Suppressor macrophage treated with lipopolysaccharide for 4 hours (primary cell): Measurements from ENCODE around the gene GRPEL2.

ENCODE experiments used
- DNase-seq: peaks from one replicate; pipeline ENCODE4 v3.0.0-alpha.2; 2020

The GRPEL2 gene

GRCh38 chr5:149320791-149321330, 24.4 kb upstream of the GRPEL2 start:
- no peak for DNase-seq

GRCh38 chr5:149322518-149322917, 22.8 kb upstream of the GRPEL2 start:
- no peak for DNase-seq

- DNase-seq, result no peak
Measured at GRCh38 chr5:149323210-149323609, 22.1 kb upstream of the GRPEL2 start.

GRCh38 chr5:149323621-149324205, 21.6 kb upstream of the GRPEL2 start:
- no peak for DNase-seq

DNA sequence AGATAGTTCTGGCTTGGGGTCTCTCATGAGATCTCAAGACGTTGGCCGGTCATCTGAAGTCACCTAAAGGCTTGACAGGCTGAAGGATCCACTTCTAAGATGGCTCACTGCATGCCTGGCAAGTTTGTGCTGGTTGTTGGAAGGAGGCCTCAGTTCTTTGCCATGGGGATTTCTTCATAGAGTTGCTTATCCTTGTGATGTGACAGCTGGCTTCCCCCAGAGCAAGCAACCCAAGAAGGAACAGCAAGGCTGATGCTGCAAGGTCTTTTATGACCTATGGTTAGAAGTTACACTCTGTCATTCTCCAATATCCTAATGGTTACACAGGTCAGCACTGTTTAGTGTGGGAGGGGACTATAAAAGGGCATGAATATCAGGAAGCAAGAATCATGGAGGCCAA, 20.7 kb upstream of the GRPEL2 start:
- no peak for DNase-seq

- no peak for DNase-seq
Measured at GRCh38 chr5:149325166-149325735, 20.0 kb upstream of the GRPEL2 start.

DNA sequence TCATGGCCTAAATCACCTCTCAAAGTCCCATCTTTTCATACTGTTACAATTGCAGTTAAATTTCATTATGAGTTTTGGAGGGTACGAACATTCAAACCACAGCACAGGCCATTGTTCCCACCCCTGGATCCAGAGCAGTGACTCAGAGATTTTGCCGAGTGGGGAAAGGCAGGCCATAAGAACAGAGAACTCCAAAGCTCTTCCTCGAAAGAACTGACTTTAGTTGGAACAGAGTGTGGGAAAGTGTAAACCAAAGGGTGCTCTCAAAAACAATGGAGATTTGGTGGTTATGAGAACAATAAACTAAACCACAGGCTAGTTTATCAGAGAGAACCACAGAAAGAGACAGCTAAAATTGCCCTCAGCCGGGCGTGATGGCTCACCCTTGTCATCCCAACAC, 19.4 kb upstream of the GRPEL2 start:
- no peak for DNase-seq

DNA sequence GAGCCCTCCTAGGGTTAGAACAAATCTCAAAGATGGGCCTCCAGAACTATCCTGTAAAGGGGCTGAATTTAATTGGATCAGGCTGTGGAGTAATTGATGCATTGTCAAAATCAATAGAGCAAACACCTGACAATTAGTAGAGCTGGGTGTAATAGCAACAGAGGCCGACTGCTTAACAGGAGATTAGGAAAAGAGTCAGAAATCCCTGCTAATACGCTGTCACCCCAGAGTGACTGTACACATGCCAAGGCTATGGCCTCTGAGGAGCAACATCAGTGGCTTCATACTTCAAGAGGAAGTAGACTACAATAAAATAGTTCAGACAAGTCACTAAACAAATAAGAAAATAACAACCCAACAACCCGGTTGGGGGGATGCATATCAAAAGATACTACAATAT, 18.7 kb upstream of the GRPEL2 start:
- no peak for DNase-seq

GRCh38 chr5:149328177-149328576, 17.1 kb upstream of the GRPEL2 start:
- no peak for DNase-seq

GRCh38 chr5:149333711-149334443, 11.4 kb upstream of the GRPEL2 start:
- no peak for DNase-seq

DNA sequence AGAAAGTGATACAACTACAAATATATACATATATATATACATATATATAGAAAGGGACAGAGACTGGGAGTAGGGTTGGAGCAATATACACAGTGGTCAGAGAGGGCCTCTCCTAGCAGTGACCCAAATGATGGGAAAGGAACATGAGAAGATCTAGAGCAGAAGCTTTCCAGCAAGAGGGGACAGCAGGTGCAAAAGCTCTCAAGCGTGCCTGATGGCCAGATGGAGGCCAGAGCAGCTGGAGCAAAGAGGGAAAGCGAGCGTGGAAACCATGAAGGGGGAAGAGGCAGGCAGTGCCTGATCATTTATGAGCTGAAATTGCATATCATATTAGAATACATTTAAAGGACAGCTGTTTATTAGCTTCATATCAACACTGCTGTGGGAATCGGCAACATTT, 7.6 kb upstream of the GRPEL2 start:
- DNase-seq, result no peak

- no peak for DNase-seq
Measured at GRCh38 chr5:149338364-149338763, 6.9 kb upstream of the GRPEL2 start.

GRCh38 chr5:149340920-149341319, 4.4 kb upstream of the GRPEL2 start:
- no peak for DNase-seq

DNA sequence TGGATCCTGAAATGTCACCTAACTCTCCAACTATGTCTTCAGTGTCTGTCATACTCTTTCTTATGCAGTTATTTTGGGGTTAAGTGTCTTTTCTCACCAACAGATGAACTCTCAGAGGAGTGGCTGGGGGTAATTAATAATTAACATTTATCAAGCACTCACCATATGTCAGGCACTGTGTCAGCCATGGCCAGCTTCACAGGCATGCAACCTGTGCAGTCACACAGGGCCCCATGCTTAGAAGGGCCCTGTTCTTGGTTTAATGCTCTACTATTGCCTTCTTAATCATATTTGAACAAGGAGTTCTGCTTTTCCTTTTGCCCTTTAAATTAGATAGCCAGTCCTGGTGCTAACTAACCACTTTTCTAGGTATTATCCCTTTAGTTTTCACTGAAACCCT, 3.4 kb upstream of the GRPEL2 start:
- no peak for DNase-seq

DNA sequence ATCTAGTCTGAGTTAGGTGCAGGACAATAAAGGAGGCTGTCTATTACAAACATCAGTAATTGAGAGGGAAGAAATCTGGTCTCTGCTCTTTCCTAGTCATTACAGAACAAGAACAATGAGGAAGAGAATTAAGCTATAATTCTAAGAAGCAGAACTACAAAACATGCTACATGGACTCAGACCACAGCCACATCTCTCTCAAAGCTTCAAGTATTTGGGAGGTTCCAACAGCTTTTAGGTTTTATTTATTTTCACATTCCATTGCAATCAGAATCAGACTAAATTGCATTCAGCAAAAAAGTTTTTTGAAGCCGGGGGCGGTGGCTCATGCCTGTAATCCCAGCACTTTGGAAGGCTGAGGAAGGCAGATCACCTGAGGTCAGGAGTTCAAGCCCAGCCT, 1.1 kb upstream of the GRPEL2 start:
- no peak for DNase-seq

GRCh38 chr5:149345892-149346222, 558 bp downstream of the GRPEL2 start:
- DNase-seq, result peak; percentile 21

GRCh38 chr5:149348518-149348917, 3.2 kb downstream of the GRPEL2 start:
- no peak for DNase-seq

DNA sequence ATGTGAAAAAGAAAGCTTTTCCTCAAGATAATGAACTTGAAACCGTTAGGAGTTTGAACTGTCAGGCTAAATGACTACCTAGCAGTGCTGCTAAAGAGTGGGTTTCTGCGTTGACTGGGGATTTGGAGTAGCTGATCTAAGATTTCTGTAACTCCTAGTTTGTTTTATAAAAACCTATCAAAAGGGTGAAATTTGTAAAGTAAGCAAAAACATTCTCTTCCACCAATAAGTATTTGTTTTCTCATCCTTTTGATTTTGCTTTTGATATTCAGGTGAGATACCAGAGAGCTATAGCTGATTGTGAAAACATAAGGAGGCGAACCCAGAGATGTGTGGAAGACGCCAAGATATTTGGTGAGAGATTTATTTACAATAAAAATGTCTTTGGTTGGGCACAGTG, 4.1 kb downstream of the GRPEL2 start:
- DNase-seq, result no peak

DNA sequence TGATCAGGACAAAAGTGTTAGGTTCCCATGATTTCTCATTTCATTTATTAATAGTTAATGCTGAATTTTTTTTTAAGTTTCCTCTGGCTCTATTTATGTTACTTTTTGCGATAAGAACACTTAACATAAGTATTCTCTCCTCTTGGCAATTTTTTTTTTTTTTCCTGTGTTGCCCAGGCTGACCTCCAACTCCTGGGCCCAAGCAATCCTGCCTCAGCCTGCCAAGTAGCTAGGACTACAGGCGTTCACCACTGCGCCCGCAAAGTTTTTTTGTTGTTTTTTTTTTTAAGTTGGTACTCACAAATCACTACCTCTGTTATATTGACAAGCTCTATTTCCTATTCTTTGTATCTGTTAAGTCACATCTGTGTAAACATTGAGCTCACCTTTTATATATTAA, 6.9 kb downstream of the GRPEL2 start:
- no peak for DNase-seq

DNA sequence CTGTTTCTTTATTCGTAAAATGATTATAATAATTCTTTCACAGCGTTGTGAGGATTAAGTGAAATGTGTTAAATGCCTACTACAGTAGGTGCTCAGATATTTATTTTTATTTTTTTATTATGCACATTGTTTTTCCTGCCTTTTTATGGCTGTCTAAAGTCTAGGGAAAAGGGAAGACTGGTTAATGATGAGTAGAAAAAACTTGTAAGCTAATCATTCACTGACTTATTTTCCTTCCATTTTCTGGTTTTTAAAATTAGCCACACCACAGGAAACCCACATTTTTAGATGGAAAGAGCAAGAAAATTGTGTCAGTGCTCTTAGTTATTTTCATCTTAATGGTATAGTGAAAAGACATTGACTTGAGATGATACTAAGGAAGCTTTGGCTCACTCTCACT, 8.6 kb downstream of the GRPEL2 start:
- no peak for DNase-seq

DNA sequence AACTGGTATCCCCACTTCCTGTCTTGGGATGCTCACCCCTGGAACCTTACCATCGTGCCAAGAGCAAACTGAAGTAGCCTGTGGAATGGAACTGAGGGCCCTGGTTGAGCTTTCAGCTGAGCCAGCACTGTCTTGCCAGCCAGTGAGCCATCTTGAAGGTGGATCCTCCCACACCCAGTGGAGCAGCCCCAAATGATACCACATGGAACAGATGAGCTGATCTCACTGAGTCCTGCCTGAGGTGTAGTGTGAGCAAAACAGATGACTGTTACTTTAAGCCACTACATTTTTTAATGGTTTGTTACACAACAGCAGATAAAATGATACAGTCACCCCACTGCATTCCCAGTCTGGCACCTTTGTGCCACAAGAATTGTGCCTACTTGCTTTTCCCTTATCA, 10.4 kb downstream of the GRPEL2 start:
- no peak for DNase-seq

DNA sequence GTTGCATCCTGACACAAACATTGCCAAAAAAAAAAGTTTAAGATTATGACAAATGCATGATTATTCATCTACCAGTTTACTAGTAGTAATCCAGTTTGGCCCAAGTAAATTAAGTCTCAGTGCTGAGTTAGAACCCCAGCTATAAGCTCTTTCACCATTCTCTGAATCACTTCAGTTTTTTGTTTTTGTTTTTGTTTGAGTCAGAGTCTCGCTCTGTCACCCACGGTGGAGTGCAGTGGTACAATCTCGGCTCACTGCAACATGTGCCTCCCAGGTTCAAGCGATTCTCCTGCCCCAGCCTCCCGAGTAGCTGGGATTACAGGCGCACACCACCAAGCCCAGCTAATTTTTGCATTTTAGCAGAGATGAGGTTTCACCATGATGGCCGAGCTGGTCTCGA, 11.1 kb downstream of the GRPEL2 start:
- no peak for DNase-seq

- DNase-seq, result peak; percentile 95
Measured at GRCh38 chr5:149357370-149358293, 12.3 kb downstream of the GRPEL2 start, which contains the start of gene PCYOX1L. PCYOX1L (plus strand) TSS chr5:149358046; CDS start chr5:149358069, 23 bp downstream.
